Hematopoietic multipotent progenitor cell treated with erythropoietin and hydrocortisone succinate and interleukin-3 and kit ligand, for 4 days (in vitro differentiated cells): ENCODE results near the gene NEK5.
"Not testable (repeated sequence)": the region's sequence is repeated elsewhere in the genome, so short reads cannot be mapped to it uniquely, and the experiment has no call there.

Experiments used
- DNase-seq: peaks from one replicate; pipeline ENCODE4 v3.0.0-alpha.2; 2015

The NEK5 gene, protein sequence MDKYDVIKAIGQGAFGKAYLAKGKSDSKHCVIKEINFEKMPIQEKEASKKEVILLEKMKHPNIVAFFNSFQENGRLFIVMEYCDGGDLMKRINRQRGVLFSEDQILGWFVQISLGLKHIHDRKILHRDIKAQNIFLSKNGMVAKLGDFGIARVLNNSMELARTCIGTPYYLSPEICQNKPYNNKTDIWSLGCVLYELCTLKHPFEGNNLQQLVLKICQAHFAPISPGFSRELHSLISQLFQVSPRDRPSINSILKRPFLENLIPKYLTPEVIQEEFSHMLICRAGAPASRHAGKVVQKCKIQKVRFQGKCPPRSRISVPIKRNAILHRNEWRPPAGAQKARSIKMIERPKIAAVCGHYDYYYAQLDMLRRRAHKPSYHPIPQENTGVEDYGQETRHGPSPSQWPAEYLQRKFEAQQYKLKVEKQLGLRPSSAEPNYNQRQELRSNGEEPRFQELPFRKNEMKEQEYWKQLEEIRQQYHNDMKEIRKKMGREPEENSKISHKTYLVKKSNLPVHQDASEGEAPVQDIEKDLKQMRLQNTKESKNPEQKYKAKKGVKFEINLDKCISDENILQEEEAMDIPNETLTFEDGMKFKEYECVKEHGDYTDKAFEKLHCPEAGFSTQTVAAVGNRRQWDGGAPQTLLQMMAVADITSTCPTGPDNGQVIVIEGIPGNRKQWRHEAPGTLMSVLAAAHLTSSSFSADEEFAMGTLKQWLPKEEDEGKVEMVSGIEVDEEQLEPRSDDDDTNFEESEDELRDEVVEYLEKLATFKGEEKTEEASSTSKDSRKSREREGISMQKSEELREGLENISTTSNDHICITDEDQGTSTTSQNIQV

DNA sequence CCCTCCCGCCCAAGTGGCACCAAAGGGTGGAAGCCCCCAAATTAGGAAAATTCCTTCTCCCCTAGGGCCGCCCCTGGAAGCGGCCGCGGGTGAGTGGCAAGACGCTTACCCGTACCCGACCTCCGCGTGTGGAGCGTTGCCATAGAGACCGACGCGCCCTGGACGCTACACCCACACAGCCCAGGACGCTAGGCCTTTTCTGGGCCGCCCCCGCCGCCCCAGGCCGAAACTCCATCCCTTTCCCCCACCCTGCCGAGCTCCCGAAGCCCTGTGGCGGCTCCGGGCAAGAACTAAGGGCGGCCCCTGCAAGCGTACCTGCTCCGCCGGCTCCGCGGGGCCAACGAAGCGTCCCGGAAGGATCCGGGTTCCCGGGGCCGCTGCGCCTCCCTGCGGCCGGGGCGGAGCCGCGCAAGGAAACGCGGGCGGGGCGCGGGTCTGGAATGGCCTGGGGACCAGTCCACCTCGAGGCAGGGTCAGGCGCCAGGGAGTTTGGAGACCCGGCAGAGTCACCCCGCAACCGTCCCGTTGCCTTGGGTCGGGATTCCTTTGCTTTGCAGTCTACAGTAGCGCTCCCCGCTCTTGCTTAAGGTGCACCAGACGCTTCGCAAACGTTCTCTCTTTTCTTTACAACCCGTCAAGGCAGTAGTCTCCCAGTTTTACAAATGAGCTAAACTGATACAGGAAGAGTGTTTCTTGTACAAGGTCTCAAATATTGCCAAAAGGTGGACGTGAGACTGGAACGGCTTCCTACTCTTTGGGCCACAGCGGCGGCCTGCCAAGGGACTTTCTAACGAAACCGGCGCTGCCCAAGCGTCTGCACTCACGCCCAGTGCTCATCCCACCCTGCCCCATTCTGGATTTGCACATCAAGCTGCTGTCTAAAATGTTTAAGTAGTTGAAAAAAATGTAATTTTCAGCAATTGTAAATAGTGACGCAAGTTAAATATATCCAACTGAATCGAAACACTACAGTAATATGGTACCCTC lies at the start of gene NEK5:
Gene NEK5, minus strand, starts transcription at position 360 of the 987 bp plus-strand sequence. CDS start 1,591 bp downstream, outside the sequence.
- DNase-seq, result peak; percentile 77

DNA sequence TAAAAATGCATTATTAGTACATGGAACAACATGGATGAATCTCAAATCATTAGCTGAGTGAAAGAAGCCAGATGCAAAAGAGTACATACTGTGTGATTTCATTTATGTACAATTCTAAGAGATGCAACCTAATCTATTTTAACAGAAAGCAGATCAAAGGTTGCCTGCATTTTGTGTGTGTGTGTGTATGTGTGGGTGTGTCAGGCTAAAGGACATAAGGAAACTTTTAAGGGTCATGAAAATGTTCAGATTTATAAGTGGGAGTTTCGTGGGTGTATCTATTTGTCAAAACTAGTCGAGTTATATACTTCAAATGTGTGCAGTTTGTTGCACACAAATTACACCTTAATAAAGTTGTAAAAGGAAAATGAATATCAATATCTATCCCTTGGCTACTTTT lies 48.4 kb upstream of the NEK5 start:
- DNase-seq, result no peak

DNA sequence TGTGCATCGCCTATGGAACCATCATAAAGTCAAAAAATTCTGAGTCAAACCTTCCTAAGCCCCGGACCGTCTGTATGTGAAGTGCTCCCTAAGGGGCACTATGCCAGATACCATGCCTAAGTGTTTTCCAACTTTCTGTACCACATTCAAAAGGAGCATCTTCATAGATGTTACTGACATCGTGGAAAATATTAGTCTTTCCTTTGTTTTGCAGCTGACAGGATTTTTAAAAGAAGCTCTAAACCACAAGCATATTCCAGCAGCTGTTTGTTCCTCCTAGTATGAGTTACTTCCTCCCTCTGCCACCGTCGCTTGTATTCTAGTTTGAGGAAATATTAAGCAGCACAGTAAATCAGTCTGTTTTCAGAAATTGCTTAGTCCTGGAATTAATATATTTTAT lies 45.1 kb upstream of the NEK5 start:
- DNase-seq, result peak; percentile 66

DNA sequence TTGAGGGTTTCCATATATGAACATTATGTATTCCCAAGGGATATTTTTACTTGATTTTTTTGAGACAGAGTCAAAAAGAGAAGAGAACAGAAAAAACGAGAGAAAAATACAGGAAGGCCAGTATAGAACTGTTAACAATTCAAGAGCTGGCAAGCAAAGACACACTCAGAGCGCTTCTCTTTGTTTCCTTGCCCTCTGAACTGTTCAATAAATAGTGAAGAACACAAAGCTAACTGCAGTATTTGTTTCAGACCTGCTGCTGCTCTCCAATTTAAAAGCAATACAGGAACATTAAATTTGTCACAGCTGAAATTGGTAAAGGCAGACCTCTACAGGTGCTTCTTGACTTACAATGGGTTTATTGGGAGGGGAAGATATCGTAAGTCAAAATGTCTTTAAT lies 44.5 kb upstream of the NEK5 start:
- no peak for DNase-seq

DNA sequence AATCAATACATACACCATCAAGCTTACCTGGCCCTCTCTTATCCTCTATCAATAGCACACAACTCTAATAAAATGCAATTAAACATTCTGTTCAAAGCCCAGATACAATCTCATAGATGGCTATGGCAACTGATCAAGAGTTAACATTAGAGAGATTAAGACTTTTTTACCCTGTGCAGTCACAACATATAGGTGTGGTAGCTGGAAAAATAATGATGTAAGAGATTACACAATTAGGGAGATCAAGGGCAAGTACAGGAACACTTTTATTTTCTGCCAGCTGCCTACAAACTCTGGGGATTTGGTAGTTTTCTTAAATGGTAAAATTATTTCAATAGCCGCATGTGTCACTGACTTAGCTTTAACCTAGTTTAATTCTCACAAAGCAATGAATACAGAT lies 42.8 kb upstream of the NEK5 start:
- not testable (repeated sequence) for DNase-seq

DNA sequence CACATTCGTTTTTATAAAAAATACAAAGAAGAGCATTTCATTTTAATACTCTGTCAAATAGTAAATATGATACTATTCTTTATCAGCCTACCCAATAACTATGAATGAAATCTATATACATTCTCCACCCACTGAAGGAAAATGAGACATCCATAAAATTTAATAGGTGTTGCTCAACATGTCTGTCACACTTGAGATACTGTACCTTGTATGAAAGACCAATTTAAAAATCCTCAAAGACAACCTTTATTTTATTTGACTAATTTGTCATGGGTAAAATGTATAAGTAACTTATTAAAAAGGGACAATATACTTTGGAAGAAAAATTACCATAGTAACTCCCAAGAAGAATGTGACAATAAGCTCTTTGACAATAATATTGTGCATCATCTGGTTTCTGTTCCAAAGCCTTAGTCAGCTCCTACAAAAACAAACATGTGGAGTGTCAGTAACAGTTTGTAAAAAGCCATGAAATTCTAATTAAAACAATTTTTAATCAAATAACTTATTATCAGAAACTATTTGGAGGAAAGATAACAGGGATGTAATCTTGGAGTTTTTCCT lies 42.0 kb upstream of the NEK5 start:
- DNase-seq, result not testable (repeated sequence)

DNA sequence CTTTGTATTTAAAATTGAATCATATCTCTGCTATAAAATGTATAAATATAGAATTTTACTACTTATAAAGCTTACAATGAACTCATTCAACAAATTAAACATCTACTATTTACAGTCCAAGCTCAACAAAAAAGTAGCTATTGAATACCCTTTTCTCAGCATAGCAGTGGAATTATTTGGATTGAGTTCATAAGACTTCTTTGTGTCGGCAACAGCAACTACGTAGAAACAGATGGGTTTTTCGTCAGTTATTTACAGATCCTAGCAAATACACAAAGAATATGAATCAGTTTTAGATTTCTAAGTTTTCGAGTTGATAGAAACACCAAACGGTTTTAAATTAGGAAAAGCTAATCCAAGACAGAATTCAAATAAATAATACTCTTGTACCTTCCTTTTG lies 41.0 kb upstream of the NEK5 start:
- no peak for DNase-seq

DNA sequence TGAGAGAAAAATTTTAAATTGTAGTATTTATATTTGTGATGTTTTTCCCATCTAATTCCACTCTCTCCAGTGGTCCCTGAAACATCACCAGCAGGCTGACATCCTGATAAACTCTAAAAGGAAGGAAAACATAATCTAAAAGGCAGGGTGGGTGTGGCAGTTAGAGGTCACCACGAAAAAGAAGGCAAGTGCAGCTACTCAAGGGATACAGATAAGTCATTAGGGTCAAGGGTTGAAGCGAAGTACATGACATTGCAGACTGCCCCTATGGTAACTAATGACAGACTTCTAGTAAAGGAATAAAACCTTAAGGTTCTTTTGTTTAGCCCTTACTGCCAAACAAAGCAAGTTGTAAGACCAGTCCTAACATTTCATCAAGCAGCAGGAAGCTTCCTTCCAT lies 36.5 kb upstream of the NEK5 start:
- DNase-seq, result no peak

DNA sequence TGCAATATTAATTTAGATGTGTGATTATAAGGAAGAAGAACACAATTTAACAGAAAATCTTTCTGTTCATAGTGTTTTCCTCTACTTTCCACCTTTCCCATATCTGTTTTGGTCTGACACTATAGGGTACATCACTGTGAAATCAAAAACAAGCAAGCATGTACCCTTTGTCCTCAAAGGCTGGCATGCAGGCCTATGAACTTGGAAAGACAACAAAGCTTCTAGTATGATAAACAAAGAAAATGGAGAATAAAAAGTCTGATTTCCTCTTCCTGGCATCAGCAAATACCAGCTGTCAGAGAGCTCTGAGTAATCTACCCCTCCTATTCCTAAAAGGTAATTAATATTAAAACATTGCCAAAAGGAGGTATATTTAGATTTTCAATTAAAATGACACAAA lies 36.1 kb upstream of the NEK5 start:
- no peak for DNase-seq

DNA sequence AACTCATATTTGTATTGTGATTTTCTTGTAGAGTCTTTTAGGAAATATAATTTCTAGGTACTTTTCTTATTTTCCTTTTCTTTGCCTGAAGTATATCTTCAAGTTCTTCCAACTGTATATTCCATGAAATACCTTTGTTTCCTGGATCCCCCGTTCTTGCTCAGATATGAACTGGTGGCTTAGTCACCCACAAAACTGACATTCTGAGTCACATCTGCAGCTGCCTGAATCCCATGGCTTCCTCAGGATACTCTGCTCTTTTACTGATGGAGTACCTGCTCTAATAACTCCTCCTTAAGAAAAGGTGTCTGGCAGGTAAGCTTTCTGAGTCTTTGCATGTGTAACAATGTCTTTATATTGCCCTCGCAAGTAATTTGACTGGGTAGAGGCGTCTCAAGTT lies 35.0 kb upstream of the NEK5 start:
- DNase-seq, result not testable (repeated sequence)

DNA sequence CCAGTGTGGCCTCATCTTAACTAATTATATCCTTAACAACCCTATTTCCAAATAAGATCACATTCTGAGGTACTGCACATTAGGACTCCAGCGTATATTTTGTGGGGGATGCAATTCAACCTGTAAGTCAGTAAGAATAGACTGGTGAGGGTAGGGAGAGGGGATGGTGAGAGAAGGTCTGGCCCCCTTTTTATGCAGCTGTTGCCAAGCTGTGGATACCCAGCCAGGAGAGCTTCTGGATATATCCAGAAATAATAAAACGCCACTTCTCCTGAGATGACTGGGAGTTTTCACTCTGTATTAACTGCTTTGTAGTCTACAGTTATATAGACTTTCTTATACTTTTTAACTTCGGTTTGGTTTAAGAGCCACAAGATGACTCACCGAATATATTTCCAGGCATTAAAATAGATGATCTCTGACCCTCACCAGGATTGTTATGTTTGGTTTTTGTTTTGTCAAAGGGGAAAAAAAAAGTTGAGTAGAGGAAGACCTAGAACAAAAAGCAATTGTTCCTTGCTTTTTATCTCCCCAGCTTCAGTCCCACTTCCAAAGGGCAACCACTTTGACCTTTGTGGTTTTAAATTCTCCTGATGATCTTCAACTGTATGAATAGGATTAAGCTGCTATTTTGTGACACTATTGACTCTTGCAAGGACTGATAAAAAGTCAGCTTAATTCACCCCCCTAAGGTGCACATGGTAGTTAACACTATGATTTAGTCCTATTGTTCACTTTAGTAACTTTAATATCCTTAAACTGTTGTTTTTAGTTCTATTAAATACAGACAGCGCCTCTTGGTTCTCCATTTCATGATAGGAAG lies 33.6 kb upstream of the NEK5 start:
- peak; percentile 46 for DNase-seq

DNA sequence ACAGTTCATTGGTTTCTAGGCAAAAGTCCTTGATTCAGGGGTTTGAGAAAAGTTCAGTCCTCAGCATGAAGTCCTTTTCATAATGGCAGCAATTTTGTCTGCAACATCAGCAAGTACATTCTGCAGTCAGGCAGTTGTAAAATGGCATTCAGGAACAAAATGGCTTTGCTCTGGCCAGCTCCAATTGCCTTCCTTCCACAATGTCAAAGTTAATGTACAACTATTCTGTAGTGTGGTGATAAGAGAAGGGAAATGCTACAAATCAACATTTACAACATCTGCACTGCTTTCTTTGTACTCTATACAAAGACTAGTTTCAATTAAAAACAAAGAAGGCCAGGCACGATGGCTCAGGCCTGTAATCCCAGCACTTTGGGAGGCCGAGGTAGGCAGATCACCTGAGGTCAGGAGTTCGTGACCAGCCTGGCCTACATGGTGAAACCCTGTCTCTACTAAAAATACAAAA lies 32.3 kb upstream of the NEK5 start:
- peak; percentile 35 for DNase-seq

DNA sequence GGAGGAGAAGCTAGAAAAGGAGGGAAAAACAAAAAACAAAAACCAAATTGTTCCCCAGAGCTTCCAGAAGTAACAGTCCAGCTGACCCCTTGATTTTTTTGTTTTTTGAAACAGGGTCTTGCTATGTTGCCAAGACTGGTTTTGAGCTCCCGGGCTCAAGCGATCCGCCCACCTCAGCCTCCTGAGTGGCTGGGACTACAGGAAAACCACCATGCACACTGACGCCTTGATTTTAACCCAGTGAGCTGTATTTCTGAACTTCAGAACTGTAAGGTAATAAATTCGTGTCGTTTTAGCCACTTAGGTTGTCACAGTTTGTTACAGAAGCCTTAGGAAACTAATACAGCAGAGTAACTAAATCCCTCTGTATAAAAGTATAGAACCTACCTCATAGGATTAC lies 31.6 kb upstream of the NEK5 start:
- peak; percentile 33 for DNase-seq

DNA sequence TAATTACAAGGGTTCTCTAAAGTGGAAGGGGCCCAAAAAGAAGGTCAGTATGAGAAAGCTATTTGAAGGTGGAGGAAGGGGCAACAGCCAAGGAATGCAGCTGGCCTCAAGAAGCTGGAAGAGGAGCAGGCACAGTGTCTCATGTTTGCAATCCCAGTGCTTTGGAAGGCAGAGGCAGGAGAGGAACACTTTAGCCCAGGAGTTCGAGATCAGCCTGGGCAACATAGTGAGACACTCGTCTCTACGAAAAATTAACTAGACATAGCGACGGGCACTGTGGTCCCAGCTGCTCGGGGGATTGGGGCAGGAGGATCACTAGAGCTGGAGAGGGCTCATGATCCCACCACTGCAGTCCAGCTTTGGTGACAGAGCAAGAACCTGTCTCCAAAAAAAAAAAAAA lies 31.2 kb upstream of the NEK5 start:
- no peak for DNase-seq

DNA sequence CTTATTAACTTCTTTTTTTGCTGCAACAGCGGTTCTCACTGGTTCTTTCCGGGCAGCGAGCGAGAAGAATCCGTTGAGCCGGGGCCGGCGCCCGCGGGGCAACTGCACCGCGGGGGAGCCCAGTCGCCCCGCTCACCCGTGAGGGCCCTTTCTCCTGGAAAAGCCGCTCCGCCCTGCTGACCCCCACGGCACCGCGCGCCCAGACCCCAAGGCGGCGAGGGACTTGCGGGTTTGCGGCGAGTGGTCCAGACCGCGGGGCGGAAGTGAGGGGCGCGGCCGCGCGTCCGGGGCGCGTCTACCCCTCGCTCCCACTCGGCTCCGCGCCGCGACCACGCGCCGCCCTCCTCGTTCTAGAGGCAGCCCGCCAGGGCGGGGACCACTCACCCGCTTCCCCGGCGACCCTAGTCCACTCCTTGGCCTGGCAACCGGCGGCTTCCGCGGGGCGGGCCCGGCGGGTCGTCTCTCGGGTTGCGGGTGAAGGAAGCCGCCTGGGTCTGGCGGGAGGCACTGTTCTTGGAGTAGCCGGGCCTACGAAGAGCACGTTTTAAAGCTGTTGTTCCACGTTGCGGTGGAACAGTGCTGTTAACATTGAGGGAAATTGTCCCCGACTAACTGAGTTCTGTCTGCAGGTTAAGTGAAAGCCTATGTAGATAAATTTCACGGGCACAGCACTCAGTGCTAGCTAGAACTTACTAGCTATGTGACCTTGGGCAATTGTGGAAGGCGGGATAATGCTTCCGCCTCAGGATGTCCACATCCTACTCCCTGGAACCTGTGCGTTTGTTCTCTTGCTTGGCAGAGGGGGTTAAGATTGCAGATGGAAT lies 30.5 kb upstream of the NEK5 start, which contains the start of gene NEK3:
Gene NEK3, minus strand, starts transcription at position 439 of the 824 bp plus-strand sequence. CDS start 3,406 bp downstream, outside the sequence.
- peak; percentile 84 for DNase-seq

DNA sequence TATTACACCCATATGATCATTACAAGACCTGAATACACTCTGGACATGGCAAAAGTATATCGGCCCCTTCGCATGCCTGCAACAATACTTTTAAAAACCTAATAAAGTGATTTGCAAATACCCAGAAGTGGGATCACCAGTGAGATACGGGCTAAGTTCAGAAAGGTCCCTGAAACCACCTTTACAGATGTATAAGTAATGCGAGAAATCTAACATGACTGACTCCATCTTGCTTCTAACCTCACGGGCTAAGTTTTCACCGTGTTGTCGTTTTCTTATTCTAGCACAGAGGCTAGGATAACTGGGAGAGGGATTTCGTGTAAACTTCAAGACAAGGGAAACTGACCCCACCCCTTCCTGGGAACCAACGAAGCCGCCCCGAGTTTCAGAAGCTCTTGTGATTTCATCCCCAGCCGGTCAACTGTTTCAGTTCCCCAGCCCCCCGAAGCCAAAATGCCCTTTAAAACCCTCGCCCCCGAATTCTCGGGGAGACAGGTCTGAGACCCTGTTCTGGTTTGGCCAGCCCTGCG lies 29.8 kb upstream of the NEK5 start:
- DNase-seq, result no peak

DNA sequence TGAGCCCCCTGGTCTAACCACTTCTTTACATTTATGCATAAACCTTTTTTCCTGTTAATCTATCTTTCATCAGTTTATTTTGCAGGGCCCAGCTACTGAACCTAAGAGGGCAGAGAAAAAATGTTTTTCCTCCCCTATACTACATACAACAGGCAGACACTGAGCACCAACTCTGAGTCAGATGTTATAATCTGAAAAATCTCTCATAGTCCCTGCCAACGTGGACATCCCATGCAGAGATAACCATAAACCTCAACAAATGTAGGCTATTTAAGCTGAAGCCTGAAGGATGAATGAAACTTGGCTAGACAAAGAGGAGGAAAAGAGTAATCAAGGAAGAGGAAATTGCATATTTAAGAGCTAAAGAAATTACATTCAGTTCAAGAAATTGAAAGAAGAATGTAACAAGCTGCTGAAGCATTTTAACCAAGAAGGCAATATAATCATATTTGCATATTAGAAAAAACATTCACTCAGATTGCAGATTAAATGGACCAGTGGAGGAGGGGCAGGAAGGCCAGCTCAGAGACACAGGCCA lies 27.9 kb upstream of the NEK5 start:
- DNase-seq, result no peak

DNA sequence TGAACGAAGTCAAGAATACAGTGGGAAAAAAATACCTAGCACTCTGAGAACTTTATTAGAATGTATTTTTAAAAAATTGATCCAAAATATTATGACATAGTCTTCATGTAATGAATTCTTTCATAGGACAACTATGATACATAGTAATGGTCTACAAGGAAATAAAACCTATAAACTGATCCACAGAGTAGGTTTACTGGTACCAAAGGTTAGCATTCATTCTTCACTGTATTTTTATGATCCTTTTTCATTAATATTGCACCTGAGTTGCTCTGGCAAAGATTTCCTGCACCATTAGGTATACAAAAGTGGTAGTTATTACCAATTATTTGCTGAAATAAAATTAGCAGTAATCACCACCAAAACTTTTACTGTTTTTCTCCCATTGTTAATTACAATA lies 26.3 kb upstream of the NEK5 start:
- DNase-seq, result no peak

DNA sequence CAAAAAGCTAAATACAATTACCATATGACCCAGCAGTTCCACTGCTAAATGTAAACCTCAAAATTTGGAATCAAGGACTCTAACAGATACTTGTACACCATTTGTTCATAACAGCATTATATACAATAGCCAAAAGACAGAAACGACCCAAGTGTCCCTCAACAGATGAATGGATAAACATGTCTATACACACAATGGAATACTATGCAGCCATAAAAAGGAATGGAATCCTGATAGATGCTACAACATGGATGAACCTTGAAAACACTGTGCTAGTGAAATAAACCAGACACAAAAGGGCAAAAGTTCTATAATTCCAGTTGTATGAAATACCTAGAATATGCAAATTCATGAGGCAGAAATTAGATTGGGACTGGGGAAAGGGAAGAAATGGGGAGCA lies 18.4 kb upstream of the NEK5 start:
- DNase-seq, result no peak

DNA sequence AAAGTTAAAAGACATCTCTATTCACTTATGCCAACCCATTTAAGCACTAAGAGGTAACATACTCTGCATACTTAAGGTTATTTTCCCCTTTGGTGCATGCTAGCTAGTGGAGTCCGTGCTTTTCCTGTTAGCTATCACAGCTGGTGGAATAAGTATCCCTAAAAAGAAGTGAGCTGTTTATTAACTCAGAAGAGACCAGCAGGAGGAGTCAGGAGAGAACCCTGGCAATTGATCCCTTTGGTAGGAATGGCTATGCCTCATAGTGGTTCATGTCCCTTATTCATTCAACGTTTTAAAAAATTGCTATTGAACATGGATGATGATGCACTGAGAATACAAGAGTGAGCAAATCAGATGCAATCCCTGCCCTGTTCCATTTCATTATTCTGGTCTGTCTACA lies 12.4 kb upstream of the NEK5 start:
- DNase-seq, result no peak
